GM23338 (cell line): ENCODE results near the gene KRTAP17-1. TPM values are rescaled to one million over a fixed set of nuclear protein-coding genes. Genes with fewer than 3 reads are reported as not detected.

ENCODE experiments used
- ATAC-seq: fragments of 200-7000 bp; cut with Tn5 transposase; 3 replicates; pipeline ENCODE4 v1.9.1; 2020
- DNase-seq: peaks from one replicate; pipeline ENCODE4 v3.0.0-alpha.2; 2015; ENCODE audit warnings: low spot score
- H2AFZ ChIP-seq: fragments of 200-600 bp; sonication (generic); 2 replicates; pipeline ENCODE4 v1.8.0; 2016; ENCODE audit warnings: antibody characterized with exemption, mild to moderate bottlenecking, moderate library complexity
- H3F3A ChIP-seq: fragments of 200-600 bp; sonication (generic); replicated peaks from 2 replicates; pipeline ENCODE4 v1.8.0; 2017; ENCODE audit warnings: antibody characterized with exemption, mixed run types, low read depth
- H3K27ac ChIP-seq: fragments of 200-600 bp; sonication (generic); 2 replicates; pipeline ENCODE4 v1.6.1; 2016; ENCODE audit warnings: low read depth
- H3K27me3 ChIP-seq: fragments of 200-600 bp; sonication (generic); 2 replicates; pipeline ENCODE4 v1.8.0; 2016; ENCODE audit warnings: mild to moderate bottlenecking, mixed run types, moderate library complexity; ENCODE audit not compliant: insufficient read depth
- H3K36me3 ChIP-seq: fragments of 200-600 bp; sonication (generic); 2 replicates; pipeline ENCODE4 v1.8.0; 2016; ENCODE audit warnings: mild to moderate bottlenecking; ENCODE audit not compliant: insufficient read depth
- H3K4me1 ChIP-seq: fragments of 200-600 bp; sonication (generic); 2 replicates; pipeline ENCODE4 v1.8.0; 2016; ENCODE audit warnings: mild to moderate bottlenecking, moderate library complexity; ENCODE audit not compliant: insufficient read depth
- H3K4me2 ChIP-seq: fragments of 200-600 bp; sonication (generic); 2 replicates; pipeline ENCODE4 v1.7.1; 2017; ENCODE audit warnings: mixed run types
- H3K4me3 ChIP-seq: fragments of 200-600 bp; sonication (generic); 2 replicates; pipeline ENCODE4 v1.6.1; 2016; ENCODE audit warnings: mixed run types
- H3K79me2 ChIP-seq: fragments of 200-600 bp; sonication (generic); replicated peaks from 2 replicates; pipeline ENCODE4 v1.8.0; 2017; ENCODE audit warnings: mild to moderate bottlenecking; ENCODE audit not compliant: insufficient read depth
- H3K9me2 ChIP-seq: fragments of 200-600 bp; sonication (generic); 2 replicates; pipeline ENCODE4 v1.8.0; 2017; ENCODE audit not compliant: insufficient read depth
- H4K20me1 ChIP-seq: fragments of 200-600 bp; sonication (generic); replicated peaks from 2 replicates; pipeline ENCODE4 v1.8.0; 2017; ENCODE audit warnings: mild to moderate bottlenecking; ENCODE audit not compliant: insufficient read depth
- H3K27ac Mint-ChIP-seq: 2 replicates; pipeline ENCODE4 v1.8.0; 2020; ENCODE audit warnings: inconsistent platforms, mild to moderate bottlenecking, moderate library complexity, mixed read lengths
- H3K27me3 Mint-ChIP-seq: 3 replicates; pipeline ENCODE4 v1.8.0; 2022; ENCODE audit warnings: low read depth, mild to moderate bottlenecking, moderate library complexity, mixed read lengths, inconsistent platforms; ENCODE audit not compliant: insufficient read depth, poor library complexity
- H3K36me3 Mint-ChIP-seq: 3 replicates; pipeline ENCODE4 v1.8.0; 2021; ENCODE audit warnings: low read depth, mild to moderate bottlenecking, inconsistent platforms, moderate library complexity, mixed read lengths
- H3K4me1 Mint-ChIP-seq: 3 replicates; pipeline ENCODE4 v1.8.0; 2020; ENCODE audit warnings: mild to moderate bottlenecking, inconsistent platforms, mixed read lengths
- H3K4me3 Mint-ChIP-seq: 3 replicates; pipeline ENCODE4 v1.8.0; 2021; ENCODE audit warnings: moderate library complexity, mild to moderate bottlenecking, inconsistent platforms, mixed read lengths
- H3K9me3 Mint-ChIP-seq: 3 replicates; pipeline ENCODE4 v1.8.0; 2020; ENCODE audit warnings: moderate library complexity, mild to moderate bottlenecking, inconsistent platforms, mixed read lengths
- CREB1 ChIP-seq: fragments of 250-450 bp; sonication (Bioruptor Pico); IDR thresholded peaks from 2 replicates; pipeline ENCODE4 v1.5.0; 2020; ENCODE audit warnings: low read depth, mild to moderate bottlenecking, moderate library complexity
- EZH2phosphoT487 ChIP-seq: fragments of 200-600 bp; sonication (generic); IDR thresholded peaks from one replicate; pipeline ENCODE4 v1.8.1; 2018; ENCODE audit warnings: antibody characterized with exemption; ENCODE audit not compliant: unreplicated experiment
- JUNB ChIP-seq: IDR thresholded peaks from one replicate; pipeline ENCODE4 v1.6.1; 2016; ENCODE audit warnings: antibody characterized with exemption; ENCODE audit not compliant: unreplicated experiment
- NANOG ChIP-seq: IDR thresholded peaks from 2 replicates; pipeline ENCODE4 v1.6.1; 2016; ENCODE audit warnings: antibody characterized with exemption, borderline replicate concordance
- POLR2AphosphoS5 ChIP-seq: IDR thresholded peaks from 2 replicates; pipeline ENCODE4 v1.6.1; 2016; ENCODE audit warnings: antibody characterized with exemption, low read depth
- REST ChIP-seq: IDR thresholded peaks from one replicate; pipeline ENCODE4 v1.6.1; 2018; ENCODE audit warnings: antibody characterized with exemption; ENCODE audit not compliant: unreplicated experiment
- STAT1 ChIP-seq: IDR thresholded peaks from one replicate; pipeline ENCODE4 v1.6.1; 2016; ENCODE audit warnings: antibody characterized with exemption; ENCODE audit not compliant: unreplicated experiment
- ZNF114 ChIP-seq: fragments of 250-450 bp; sonication (Bioruptor Pico); IDR thresholded peaks from 2 replicates; pipeline ENCODE4 v1.5.0; 2020; ENCODE audit warnings: mild to moderate bottlenecking, moderate library complexity
- ZNF331 ChIP-seq: fragments of 250-450 bp; sonication (Bioruptor Pico); IDR thresholded peaks from 2 replicates; pipeline ENCODE4 v1.5.0; 2020; ENCODE audit warnings: low read depth, mild to moderate bottlenecking, moderate library complexity
- ZNF462 ChIP-seq: fragments of 250-450 bp; sonication (Bioruptor Pico); IDR thresholded peaks from 2 replicates; pipeline ENCODE4 v1.5.0; 2020; ENCODE audit warnings: mild to moderate bottlenecking, moderate library complexity
- polyA plus RNA-seq: library from polyadenylated mRNA; unstranded; fragments of >200 nt; fragmentation: Nextera tagmentation; extraction: Ambion mirVana; gene quantifications from 2 replicates; pipeline ENCODE4 v1.2.1, GENCODE V29; 2016
- total RNA-seq: library from RNA; depleted of rRNA; stranded (reverse); fragments of >200 nt; shearing (Covaris generic); gene quantifications from 2 replicates; pipeline ENCODE4 v1.2.3, GENCODE V29; 2014

The KRTAP17-1 gene
- total and polyA plus RNA-seq, 2 experiments from 2014 or later, result not detected

GRCh38 chr17:41363881-41364280 is 48.4 kb upstream of the KRTAP17-1 start:
- DNase-seq (no peak), ATAC-seq (no peak)
- Histone ChIP-seq H3K36me3 (no peaks in the 10 kb centered on the region), H3K4me3 (no peak overlapping the region), H3K27me3 (no peaks in the 10 kb centered on the region), H2AFZ (no peak overlapping the region), H3K27ac (no peak overlapping the region), H3K4me1 (no peaks in the 10 kb centered on the region), H3F3A (no peaks in the 10 kb centered on the region), H4K20me1 (no peaks in the 10 kb centered on the region), H3K4me2 (no peak overlapping the region), H3K79me2 (no peaks in the 10 kb centered on the region), H3K9me2 (no peaks in the 10 kb centered on the region)
- peaks cover 9% of the 10 kb centered on the region; the same call in 1 of the 3 replicates for H3K9me3 Mint-ChIP-seq
- H3K27ac Mint-ChIP-seq, result no peak overlapping the region
- no peak for TF ChIP-seq REST
- no peak for TF ChIP-seq POLR2AphosphoS5
- no peak for TF ChIP-seq NANOG
- TF ChIP-seq ZNF114 (CRISPR knock-in tag), result no peak
- no peak for TF ChIP-seq ZNF331 (CRISPR knock-in tag)
- TF ChIP-seq CREB1, result no peak
- TF ChIP-seq ZNF462 (CRISPR knock-in tag), result no peak
- TF ChIP-seq STAT1, result no peak
- no peak for TF ChIP-seq EZH2phosphoT487
- no peak for TF ChIP-seq JUNB
- no peaks in the 10 kb centered on the region for H3K4me1 Mint-ChIP-seq
- H3K36me3 Mint-ChIP-seq, result no peaks in the 10 kb centered on the region
- no peak overlapping the region for H3K4me3 Mint-ChIP-seq
- peaks cover 2% of the 10 kb centered on the region for H3K27me3 Mint-ChIP-seq
